ENCODE data around the gene CIPC.

Gene CIPC

DNA sequence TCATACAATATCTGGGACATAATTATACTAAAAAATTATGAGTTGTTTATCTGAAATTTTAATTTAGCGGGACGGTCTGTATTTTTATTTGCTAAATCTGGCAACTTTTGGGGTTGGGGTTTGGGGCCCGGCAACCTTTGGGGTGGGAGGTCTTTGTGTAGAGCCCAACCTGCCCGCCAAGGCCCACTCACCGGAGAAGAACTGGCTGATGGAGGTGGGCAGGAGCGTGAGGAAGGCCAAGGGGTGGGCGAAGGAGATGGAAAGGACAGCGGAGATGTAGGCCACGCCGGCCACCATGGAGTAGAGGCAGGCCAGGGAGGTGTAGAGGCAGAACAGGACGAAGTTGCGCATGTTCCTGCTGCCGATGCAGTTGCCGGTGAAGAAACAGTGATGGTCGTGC lies 41.0 kb downstream of the CIPC start:
- no peaks in the 10 kb centered on the region for H3K9me3 ChIP-seq (ENCODE audit: control insufficient read depth, insufficient read depth, low read length)
- no peak overlapping the region for H3K9ac ChIP-seq (ENCODE audit: low read depth, low read length)
- H3K4me3 ChIP-seq (ENCODE audit: low read depth, low read length) = peak overlapping the region; percentile 93
- peaks cover 30% of the 10 kb centered on the region for H3K27me3 ChIP-seq (ENCODE audit: control insufficient read depth, insufficient read depth, low read length)
- peaks cover 3% of the 10 kb centered on the region for H3K36me3 ChIP-seq (ENCODE audit: control insufficient read depth, insufficient read depth, low read length)
- H3K4me1 ChIP-seq (ENCODE audit: control insufficient read depth, insufficient read depth, low read length) = peaks cover 23% of the 10 kb centered on the region

DNA sequence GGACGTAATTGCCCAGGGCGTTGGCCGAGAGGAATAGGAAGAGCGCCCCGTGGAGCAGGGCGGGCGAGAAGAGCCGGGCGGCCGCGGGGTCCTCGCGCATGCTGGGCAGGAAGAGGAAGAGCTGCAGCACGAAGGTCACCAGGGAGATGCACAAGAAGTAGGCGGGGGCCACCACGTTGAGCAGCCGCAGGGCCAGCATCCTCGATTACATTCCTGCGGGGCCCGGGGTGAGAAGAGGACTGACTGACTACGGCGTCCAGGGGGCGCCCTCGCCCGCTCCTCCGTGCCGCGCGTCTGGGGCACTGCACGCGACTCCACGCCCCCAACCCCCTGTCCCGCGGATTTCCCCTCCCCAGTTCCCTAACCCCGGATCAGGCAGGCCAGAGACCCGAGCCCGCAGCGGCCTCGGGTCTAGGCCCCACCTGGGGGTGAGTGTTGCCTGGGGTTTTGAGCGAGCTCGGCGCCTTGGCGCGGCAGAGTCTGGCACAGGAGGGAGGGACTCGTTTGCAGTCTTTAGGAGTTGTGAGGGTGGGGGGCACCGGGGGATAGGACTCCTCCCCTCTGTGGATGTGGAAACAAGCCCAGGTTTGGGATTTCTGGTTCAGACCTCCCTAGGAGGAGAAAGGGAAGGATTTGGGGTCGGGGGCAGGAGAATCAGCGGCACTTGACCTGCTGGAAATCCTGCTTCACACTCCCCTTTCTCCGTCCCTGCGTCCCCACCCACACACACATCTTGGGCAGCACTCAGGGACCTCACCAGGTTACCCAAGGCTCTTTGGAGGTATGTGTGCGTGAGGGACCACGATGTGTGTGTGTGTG lies 41.7 kb downstream of the CIPC start:
- H3K9me3 ChIP-seq (ENCODE audit: control insufficient read depth, insufficient read depth, low read length) = no peaks in the 10 kb centered on the region
- peak overlapping the region; percentile 47 for H3K9ac ChIP-seq (ENCODE audit: low read depth, low read length)
- peaks cover 27% of the 10 kb centered on the region for H3K27me3 ChIP-seq (ENCODE audit: control insufficient read depth, insufficient read depth, low read length)
- H3K4me1 ChIP-seq (ENCODE audit: control insufficient read depth, insufficient read depth, low read length) = peaks cover 28% of the 10 kb centered on the region
- H3K4me3 ChIP-seq (ENCODE audit: low read depth, low read length) = peak overlapping the region; percentile 93
- peaks cover 3% of the 10 kb centered on the region for H3K36me3 ChIP-seq (ENCODE audit: control insufficient read depth, insufficient read depth, low read length)

DNA sequence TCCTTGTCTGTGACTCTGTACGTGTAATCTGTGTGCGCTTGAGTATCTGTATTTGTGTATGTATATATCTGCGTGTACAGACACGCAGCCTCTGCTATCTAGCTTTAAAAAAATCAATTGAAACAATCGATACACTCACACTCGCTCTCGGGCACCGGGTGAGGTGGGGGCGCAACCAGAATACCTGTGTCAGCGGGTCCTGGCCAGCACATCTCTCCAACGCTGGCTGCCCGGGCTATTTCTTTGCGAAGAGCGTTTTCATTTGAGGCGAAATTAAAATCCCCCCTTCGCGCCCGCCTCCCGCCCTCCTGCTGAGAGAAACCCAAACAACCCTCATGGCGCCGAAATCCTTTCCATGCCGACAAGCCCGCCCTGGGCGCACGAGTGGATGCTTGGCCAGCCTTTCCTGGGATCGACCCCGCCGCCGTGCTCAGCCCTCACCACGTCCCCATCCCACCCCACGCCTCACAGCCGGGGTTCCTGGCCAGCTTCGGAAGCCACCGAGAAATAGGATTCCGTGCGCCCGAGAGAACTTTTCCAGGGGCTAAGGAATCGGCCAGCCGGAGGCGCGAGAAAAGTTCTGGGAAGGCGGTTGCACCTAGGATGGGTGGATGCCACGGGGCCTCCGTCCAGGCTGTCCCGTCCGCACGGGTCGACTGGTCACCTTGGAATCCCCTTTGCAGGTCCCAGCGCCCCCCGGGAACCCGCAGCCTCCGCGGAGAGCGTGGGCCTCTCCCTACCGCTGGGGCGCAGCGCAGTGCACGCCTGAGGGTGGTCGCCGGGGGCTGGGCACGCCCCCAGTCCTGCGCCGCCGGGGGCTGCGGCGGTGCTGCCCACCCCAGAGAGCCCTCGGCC lies 42.5 kb downstream of the CIPC start:
- Histone ChIP-seq H3K4me1 (ENCODE audit: control insufficient read depth, insufficient read depth, low read length) (peaks cover 32% of the 10 kb centered on the region), H3K4me3 (ENCODE audit: low read depth, low read length) (peak overlapping the region; percentile 93), H3K36me3 (ENCODE audit: control insufficient read depth, insufficient read depth, low read length) (peaks cover 3% of the 10 kb centered on the region), H3K27me3 (ENCODE audit: control insufficient read depth, insufficient read depth, low read length) (peaks cover 27% of the 10 kb centered on the region), H3K9ac (ENCODE audit: low read depth, low read length) (peak overlapping the region; percentile 37), H3K9me3 (ENCODE audit: control insufficient read depth, insufficient read depth, low read length) (no peaks in the 10 kb centered on the region)

DNA sequence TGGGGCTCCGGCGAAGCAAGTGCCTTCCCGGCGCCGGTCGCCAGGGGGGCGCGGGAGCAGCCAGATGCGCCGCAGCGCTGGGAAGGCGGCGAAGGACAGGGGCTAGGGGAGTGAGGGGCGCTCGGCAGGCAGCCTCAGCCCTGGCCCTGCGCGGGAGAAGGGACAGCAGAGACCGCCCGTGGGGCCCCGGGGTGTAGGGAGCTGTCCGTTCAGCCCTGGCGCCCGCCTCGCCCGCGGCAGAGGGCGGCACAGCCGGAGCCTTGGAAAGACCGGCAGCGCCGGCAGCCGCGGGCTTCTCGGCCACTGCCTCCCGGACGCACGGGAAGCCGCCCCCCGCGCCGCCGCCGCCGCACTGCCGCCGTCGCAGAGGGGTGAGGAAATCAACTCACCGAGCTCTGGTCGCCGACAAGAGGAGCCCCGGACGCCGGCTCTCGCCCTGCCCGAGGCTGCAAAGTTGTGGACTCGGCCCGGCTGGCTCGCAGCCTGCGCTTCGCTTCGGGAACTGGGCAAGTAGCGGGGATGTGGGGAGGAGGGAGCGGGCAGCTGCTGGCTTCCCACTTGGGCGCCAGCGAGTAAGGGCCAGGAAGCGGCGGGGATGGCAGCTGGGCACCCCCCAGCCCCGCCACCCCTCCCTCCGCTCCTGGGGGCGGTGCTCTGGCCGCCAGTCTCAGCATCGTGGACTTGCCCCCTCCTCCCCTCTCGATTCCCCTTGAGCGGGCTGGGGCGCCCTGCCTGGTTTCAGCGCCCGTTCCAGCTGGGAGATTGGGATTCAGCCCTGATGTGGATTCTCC lies 43.4 kb downstream of the CIPC start, which contains the start of gene ZDHHC22:
Gene ZDHHC22, minus strand, starts transcription at position 578 of the 791 bp plus-strand sequence. CDS start 2,053 bp downstream, outside the sequence.
- H3K36me3 ChIP-seq (ENCODE audit: control insufficient read depth, insufficient read depth, low read length) = no peaks in the 10 kb centered on the region
- peak within 1 kb of the TSS; percentile 93 for H3K4me3 ChIP-seq (ENCODE audit: low read depth, low read length)
- H3K4me1 ChIP-seq (ENCODE audit: control insufficient read depth, insufficient read depth, low read length) = peaks cover 40% of the 10 kb centered on the region
- H3K9me3 ChIP-seq (ENCODE audit: control insufficient read depth, insufficient read depth, low read length) = no peaks in the 10 kb centered on the region
- H3K9ac ChIP-seq (ENCODE audit: low read depth, low read length) = peak within 1 kb of the TSS; percentile 37
- peaks cover 34% of the 10 kb centered on the region for H3K27me3 ChIP-seq (ENCODE audit: control insufficient read depth, insufficient read depth, low read length)

DNA sequence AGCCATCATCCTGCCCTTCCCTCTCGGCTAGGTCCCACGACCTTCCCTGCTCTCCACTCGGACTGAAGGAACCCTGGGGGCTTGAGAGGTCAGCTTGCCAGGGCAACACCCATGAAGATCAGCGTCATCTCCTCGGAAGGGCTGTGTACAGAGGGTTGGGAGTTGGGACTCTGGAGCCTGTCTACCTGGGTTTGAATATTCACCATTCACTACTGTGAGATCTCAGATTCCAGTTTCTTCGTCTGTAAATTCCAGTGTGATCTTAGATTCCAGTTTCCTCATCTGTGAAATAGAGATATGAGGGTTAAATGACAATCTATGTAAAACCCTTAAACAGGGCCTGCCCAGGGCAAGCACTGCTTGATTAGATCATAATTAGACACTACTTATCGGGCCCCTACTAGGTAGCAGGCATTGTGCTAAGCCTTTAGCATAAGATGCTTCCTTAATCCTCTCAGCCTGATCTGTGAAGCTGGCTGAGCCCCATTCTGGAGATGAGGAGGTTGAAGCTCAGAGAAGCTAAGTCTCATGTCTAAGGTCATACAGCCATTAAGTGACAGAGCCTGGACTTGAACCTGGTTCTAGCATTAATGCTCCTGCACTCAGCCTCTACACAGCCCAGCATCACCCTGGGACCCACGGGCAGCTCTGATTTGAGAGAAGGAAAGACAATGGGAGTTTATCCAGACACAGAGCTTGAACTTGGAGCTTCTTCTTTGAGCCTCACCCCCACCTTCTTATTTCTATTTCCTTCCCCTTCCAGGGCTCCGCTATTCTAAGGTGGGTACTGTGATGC lies 44.1 kb downstream of the CIPC start:
- H3K36me3 ChIP-seq (ENCODE audit: control insufficient read depth, insufficient read depth, low read length) = no peaks in the 10 kb centered on the region
- peak overlapping the region; percentile 93 for H3K4me3 ChIP-seq (ENCODE audit: low read depth, low read length)
- H3K27me3 ChIP-seq (ENCODE audit: control insufficient read depth, insufficient read depth, low read length) = peaks cover 34% of the 10 kb centered on the region
- no peaks in the 10 kb centered on the region for H3K9me3 ChIP-seq (ENCODE audit: control insufficient read depth, insufficient read depth, low read length)
- H3K9ac ChIP-seq (ENCODE audit: low read depth, low read length) = no peak overlapping the region
- H3K4me1 ChIP-seq (ENCODE audit: control insufficient read depth, insufficient read depth, low read length) = peaks cover 42% of the 10 kb centered on the region

DNA sequence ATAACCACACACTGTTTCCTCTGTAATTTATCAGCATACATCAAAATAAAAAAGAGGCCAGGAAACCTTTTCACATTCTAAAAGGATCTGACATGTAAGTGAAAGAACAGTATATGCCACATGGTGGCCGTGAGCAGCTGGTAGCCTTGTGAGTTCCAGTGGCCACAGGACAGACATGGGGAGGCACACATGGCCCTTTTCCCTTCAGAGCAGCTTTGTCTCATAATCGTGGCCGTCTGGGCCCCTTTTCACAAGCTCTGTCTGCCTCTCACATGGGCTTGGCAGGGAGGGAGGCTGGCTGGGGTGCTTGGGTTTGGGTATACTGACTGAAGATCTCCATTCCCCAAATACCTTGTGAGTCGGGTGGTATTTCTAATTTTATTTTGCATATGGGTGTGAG lies 45.0 kb downstream of the CIPC start:
- Histone ChIP-seq H3K9me3 (ENCODE audit: control insufficient read depth, insufficient read depth, low read length) (no peaks in the 10 kb centered on the region), H3K4me3 (ENCODE audit: low read depth, low read length) (peak overlapping the region; percentile 93), H3K4me1 (ENCODE audit: control insufficient read depth, insufficient read depth, low read length) (peaks cover 42% of the 10 kb centered on the region), H3K36me3 (ENCODE audit: control insufficient read depth, insufficient read depth, low read length) (no peaks in the 10 kb centered on the region), H3K27me3 (ENCODE audit: control insufficient read depth, insufficient read depth, low read length) (peaks cover 34% of the 10 kb centered on the region), H3K9ac (ENCODE audit: low read depth, low read length) (no peak overlapping the region)

DNA sequence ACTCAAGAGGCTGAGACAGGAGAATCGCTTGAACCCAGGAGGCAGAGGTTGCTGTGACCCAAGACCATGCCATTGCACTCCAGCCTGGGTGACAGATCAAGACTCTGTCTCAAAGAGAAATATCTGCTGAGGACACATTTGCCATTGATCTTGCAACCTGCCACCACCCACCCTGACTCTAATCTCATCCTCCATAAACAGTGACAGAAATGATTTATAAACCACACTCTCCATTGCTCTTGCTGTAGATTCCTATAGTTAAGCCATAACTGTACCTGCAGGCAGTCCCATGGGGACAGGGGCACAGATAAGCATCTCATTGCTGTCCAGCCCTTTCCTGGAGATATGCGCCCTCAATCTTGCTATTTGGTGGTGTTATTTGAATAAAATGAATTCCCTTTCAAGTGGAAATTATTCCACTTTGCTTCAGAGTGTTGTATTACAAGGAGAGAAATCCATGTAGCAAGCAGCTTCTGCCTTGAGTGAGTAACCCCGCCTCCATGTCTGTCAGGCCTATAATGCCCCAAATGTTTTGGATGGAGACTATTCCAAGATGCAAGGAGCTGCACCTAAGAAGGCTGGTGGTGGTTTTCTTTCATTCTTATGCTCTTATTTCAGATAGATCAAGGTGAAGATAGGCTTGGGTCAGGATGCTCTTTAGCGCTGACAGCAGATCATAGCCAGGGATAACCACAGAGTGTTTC lies 46.5 kb downstream of the CIPC start:
- Histone ChIP-seq H3K36me3 (ENCODE audit: control insufficient read depth, insufficient read depth, low read length) (no peaks in the 10 kb centered on the region), H3K4me3 (ENCODE audit: low read depth, low read length) (no peak overlapping the region), H3K4me1 (ENCODE audit: control insufficient read depth, insufficient read depth, low read length) (peaks cover 42% of the 10 kb centered on the region), H3K9ac (ENCODE audit: low read depth, low read length) (no peak overlapping the region), H3K9me3 (ENCODE audit: control insufficient read depth, insufficient read depth, low read length) (no peaks in the 10 kb centered on the region), H3K27me3 (ENCODE audit: control insufficient read depth, insufficient read depth, low read length) (peaks cover 31% of the 10 kb centered on the region)

DNA sequence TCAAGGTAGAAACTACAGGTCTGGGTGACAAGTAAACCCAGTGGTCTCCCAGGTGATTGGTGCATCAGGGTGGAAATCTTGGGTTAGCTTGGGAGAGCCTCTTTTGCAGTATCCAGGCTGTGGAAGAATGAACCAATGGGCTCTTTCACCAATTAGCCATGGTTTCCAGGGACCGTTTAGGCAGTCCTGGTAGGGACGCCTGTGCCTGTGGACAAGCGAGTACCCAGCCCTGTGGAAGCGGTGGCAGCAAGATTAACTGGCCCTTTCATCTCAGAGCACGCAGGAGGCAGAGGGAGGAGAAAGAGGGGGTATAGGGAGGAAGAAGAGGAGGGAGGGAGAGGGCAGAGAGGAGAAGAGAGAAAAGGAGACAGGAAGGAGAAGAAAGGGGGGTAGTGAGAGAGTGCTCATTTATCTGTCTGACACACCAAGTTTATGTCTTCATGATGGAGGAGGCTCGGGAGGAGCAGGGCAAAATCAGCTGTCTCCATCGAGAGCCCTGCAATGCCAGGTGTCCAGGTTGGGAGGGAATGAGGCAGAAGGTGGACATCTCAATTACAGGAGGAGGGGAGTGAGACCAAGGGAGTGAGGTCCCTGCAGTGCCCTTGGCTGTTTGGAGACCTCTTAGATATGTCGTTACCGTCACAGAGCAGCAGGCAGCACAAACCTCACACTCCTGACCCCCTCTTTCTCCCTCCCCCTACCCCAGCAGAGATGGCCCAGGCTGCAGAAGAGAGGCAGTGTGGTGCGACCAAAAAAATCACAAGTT lies 48.1 kb downstream of the CIPC start:
- Histone ChIP-seq H3K4me3 (ENCODE audit: low read depth, low read length) (no peak overlapping the region), H3K4me1 (ENCODE audit: control insufficient read depth, insufficient read depth, low read length) (peaks cover 40% of the 10 kb centered on the region), H3K27me3 (ENCODE audit: control insufficient read depth, insufficient read depth, low read length) (peaks cover 24% of the 10 kb centered on the region), H3K9me3 (ENCODE audit: control insufficient read depth, insufficient read depth, low read length) (no peaks in the 10 kb centered on the region), H3K36me3 (ENCODE audit: control insufficient read depth, insufficient read depth, low read length) (no peaks in the 10 kb centered on the region), H3K9ac (ENCODE audit: low read depth, low read length) (peak overlapping the region; percentile 49)

DNA sequence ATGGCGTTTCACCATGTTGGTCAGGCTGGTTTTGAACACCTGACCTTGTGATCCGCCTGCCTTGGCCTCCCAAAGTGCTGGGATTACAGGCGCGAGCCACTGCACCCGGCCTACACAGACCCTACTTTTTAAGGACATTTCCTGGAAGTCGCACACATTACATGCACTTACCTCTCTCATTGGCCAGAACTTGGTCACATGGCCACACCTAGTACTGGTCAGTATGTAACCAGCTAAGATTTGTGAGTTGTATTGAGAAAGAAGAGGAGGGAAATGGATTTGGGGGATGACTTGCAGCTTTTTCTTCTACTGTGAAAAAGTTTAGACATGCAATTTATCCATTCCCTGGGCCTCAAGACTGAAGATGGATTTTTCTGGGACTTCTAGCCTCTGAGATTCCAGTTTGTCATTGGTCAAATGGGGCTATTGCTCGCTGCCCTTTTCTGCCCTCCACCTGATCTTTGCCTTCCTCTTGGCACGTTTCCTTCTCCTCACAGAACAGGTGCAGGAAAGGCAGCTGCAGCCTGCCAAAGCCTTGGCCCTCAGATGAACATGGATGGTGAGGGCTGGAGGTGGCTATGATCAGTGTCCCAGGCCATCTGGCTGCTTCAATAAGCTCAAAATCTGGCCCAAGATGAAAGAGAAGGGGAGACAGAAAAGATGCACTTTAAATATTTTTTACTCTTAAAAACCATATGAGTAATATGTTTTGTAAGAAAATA lies 50.6 kb downstream of the CIPC start:
- Histone ChIP-seq H3K9ac (ENCODE audit: low read depth, low read length) (no peak overlapping the region), H3K36me3 (ENCODE audit: control insufficient read depth, insufficient read depth, low read length) (no peaks in the 10 kb centered on the region), H3K4me1 (ENCODE audit: control insufficient read depth, insufficient read depth, low read length) (peaks cover 23% of the 10 kb centered on the region), H3K27me3 (ENCODE audit: control insufficient read depth, insufficient read depth, low read length) (peaks cover 8% of the 10 kb centered on the region), H3K4me3 (ENCODE audit: low read depth, low read length) (no peak overlapping the region), H3K9me3 (ENCODE audit: control insufficient read depth, insufficient read depth, low read length) (no peaks in the 10 kb centered on the region)
